Suprapubic skin (tissue), 4 donors: ENCODE results near the gene TPD52L1.

Experiments
- CTCF ChIP-seq, 2 donors: fragments of 200-600 bp in 1 of 2; fragments of 450-650 bp in 1 of 2; sonication (generic) in 1 of 2; IDR thresholded peaks; one replicate each; pipeline ENCODE4 v1.5.1; 2016 to 2019; ENCODE audit warnings: antibody characterized with exemption in 2 of 2, mild to moderate bottlenecking in 1 of 2, moderate library complexity in 1 of 2
- EP300 ChIP-seq: sonication (generic); formaldehyde crosslinking; IDR thresholded peaks from one replicate; pipeline ENCODE4 v1.6.1; 2017; ENCODE audit warnings: antibody characterized with exemption
- POLR2A ChIP-seq, 2 donors: fragments of 450-650 bp; IDR thresholded peaks; one replicate each; pipeline ENCODE4 v1.6.1; 2017; ENCODE audit warnings: antibody characterized with exemption in 2 of 2, mild to moderate bottlenecking in 2 of 2, moderate library complexity in 2 of 2
- POLR2AphosphoS5 ChIP-seq, 3 donors: sonication (generic); formaldehyde crosslinking; IDR thresholded peaks; one replicate each; pipeline ENCODE4 v1.6.1; 2017; ENCODE audit warnings: antibody characterized with exemption in 3 of 3

GRCh38 chr6:125264476-125264875, 110.9 kb downstream of the TPD52L1 start:
- TF ChIP-seq EP300 (no peak), POLR2A (IDR thresholded peaks at IDR 0.05) (no peak), CTCF (IDR thresholded peaks at IDR 0.05) (no peak), POLR2AphosphoS5 (IDR thresholded peaks at IDR 0.05) (no peak)
